HG03354 (cell line): Measurements from ENCODE around the gene ISL2.

Source experiments
- ATAC-seq: cut with Tn5 transposase; IDR thresholded peaks from one replicate; pipeline ENCODE4 v1.9.1; 2021; ENCODE audit warnings: mild to moderate bottlenecking; ENCODE audit not compliant: unreplicated experiment, poor library complexity, severe bottlenecking

ISL2 gene

DNA sequence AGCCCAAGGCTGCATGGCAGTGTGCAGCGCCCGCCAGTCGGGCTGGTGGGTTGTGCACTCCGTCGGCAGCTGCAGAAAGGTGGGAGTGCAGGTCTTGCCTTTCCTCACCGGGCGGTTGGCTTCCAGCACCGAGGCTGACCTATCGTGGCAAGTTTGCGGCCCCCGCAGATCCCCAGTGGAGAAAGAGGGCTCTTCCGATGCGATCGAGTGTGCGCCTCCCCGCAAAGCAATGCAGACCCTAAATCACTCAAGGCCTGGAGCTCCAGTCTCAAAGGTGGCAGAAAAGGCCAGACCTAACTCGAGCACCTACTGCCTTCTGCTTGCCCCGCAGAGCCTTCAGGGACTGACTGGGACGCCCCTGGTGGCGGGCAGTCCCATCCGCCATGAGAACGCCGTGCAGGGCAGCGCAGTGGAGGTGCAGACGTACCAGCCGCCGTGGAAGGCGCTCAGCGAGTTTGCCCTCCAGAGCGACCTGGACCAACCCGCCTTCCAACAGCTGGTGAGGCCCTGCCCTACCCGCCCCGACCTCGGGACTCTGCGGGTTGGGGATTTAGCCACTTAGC lies 4.3 kb downstream of the ISL2 start:
- ATAC-seq = no peak

DNA sequence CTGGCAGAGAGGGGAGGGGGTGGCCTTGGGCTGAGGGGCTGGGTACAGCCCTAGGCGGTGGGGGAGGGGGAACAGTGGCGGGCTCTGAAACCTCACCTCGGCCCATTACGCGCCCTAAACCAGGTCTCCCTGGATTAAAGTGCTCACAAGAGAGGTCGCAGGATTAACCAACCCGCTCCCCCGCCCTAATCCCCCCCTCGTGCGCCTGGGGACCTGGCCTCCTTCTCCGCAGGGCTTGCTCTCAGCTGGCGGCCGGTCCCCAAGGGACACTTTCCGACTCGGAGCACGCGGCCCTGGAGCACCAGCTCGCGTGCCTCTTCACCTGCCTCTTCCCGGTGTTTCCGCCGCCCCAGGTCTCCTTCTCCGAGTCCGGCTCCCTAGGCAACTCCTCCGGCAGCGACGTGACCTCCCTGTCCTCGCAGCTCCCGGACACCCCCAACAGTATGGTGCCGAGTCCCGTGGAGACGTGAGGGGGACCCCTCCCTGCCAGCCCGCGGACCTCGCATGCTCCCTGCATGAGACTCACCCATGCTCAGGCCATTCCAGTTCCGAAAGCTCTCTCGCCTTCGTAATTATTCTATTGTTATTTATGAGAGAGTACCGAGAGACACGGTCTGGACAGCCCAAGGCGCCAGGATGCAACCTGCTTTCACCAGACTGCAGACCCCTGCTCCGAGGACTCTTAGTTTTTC lies 4.9 kb downstream of the ISL2 start:
- ATAC-seq = no peak

DNA sequence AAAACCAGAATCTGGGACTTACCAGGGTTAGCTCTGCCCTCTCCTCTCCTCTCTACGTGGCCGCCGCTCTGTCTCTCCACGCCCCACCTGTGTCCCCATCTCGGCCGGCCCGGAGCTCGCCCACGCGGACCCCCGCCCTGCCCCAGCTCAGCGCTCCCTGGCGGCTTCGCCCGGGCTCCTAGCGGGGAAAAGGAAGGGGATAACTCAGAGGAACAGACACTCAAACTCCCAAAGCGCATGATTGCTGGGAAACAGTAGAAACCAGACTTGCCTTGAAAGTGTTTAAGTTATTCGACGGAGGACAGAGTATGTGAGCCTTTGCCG lies 5.4 kb downstream of the ISL2 start:
- no peak for ATAC-seq

DNA sequence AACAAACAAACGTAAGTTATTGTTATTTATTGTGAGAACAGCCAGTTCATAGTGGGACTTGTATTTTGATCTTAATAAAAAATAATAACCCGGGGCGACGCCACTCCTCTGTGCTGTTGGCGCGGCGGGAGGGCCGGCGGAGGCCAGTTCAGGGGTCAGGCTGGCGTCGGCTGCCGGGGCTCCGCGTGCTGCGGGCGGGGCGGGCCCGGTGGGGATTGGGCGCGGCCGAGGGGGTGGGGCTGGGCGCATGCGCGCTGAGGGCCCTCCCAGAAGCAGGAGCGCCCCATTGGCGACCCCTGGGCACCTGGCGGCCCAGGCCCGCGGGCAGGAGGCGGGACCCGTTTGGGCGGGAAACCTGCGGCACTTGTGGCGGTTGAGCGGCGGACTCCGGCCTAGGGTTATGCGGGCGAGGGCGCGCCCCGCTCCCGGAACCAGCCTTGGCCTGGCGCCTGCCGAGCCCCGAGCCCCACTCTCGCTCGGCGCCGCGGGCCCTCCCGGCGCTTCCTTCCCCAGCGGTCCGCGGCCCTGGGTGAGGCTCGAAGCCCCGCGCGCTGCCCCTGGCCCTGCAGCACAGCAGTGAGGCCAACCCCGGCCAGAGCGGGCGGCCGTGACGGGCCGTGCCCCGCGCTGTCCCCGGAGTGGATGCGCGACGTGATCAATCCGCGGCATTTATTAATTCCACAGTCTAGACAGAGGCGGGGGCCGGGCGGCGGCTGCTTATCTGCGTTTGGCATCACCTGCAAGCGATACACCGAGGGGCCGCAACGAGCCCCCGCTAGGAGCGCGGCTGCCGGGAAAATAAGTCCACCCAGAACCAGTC lies 6.0 kb downstream of the ISL2 start:
- ATAC-seq = no peak

DNA sequence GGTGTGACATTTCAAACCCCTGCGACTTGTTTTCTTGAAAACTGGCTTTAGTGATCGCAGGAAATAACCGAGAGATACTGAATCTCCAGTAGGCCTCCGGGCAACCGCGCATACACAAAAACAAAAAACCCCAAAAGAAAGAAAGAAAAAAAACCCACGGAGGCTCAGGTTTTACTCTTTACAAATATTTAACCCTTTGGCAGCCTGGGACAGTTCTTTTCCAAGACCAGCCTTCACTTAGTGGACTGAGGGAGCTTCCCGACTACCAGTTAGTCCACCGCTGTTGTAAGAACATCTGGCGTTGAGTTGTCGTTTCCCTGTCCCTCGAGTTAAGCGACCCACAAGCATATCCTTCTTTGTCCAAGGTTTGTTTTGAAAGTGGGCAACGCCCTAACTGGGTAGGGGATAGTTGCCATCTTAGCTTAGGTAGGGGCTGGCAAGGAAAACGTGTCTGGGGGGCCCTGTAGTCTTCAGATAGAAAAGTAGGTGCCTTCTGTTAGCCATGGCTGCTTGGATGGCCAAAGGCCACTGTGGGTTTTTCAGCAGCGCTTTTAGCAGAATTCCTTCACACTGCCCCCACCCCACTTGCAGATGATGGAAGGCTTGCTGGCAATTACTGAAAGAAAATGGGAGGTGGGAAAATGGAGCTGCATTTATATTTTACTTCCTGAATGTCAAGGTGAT lies 6.9 kb downstream of the ISL2 start:
- no peak for ATAC-seq

DNA sequence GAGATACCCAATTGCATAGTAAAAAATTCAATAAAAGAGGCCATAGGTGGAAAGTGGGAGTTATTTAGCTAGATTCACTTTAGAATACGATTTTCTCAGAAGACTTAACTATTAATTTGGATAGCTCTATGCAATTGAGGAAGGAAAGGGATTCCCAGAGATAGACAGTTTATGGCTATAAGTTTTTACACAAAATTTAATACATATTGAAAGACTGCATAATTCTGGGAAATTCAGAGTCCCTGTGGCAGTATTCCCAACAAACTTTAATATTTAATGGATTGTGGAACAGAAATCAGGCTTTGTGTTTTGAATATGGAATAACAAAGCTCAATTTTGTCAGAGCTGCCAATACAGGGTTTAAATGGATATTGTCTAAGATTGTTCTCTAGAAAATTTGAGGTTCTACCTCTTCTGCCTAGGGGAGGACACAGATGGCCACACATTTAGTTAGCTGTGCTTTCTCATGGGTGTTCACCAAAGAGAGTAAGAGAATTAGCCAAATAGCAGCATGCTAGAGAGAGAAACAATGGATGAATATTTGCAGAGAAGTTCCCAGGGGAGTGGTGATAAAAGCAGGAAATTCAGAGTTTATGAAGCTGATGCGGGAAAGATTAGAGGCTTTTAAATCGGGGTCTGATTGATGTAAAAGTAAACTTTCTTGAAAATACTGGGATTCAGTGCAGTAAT lies 8.5 kb downstream of the ISL2 start:
- no peak for ATAC-seq

DNA sequence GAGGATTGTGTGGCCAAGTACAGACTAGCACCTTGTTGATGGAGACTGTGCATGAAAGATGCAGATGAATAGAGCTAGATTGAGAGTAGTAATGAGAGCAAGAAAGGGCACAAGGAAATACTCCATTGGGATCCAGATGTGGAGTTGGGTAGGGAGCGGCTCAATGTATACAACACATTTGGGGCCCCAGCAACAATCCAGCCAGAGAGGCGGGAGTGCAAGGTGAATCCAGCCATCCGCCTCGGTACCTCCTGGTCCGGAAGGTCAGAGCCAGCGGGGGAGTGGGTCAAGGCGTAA lies 9.0 kb downstream of the ISL2 start:
- ATAC-seq = no peak

DNA sequence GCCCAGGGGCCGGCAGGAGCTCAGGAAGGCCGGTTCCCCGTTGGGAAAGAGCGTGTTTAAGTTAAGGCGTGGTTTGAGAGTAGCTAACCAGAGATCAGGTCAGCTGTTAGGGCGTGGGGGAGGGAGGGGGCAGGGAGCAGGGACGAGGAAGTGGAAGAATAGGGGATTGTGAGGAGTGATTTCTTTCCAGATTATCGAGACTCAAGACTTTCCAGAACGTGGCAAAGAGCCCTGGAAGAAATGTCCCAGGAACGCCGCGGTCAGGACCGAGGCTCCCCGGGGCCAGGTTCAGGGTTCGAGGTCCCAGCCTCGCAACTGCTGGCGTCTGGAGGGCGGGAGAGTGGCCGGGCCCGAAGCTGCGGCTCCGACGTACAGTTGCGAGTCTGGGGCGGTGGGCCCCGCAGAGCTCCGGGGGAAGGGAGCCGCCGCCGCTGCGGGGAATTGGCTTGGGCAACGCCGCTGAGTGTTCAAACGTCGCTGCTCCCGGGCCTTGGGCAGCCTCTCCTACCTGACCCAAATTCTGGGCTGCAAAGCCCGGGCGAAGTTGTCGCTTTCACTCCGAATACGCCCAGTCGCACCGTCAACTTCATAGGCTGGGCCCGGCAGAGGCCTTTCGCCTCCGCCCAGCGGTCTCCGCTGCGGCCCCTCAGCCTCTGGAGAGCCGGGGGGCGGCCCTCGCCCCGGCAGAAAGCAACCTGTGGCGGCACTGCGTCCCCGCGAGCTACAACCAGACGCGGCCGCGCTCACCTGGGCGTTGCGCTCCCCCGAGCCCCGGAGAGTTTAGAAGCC lies 9.5 kb downstream of the ISL2 start:
- ATAC-seq = no peak

DNA sequence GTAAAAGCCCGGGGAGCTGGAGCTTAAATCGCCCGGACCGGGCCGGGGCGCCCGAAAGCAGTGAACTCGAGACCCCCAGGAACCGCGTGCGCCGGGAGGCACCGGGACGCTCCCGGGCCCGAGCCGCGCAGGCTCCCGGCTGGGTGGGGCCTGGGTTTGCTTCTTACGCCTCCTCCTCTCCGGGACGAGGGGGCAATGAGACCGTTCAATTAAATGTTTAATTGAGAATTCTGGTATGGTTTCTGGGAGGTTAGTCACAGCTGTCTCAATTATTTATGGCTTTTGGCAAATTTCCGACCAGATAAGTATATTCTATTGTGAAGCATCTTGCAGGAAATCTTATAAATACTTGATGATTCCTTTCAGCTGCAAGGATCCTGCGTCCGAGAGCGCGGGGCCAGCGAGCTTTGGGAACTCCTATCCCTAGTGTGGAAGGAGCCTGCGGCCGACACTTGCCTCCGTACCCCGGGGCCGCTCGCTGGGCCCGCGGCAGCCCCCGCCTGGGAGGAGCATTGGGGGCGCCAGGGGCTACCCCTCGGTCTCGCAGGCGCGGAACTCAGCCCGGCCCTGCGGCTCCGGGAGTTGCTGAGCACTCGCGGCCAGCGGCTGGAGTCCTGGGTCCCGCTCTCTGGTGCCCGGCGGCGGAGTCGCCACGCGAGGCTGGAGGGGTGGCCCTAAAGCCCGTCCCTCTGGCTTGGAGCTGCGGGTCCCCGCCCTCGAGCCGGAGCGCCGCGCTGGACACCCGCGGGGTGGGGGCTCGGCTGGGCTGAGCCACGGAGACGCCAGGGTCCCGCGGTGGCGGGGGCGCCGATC lies 10.3 kb downstream of the ISL2 start:
- ATAC-seq = no peak

DNA sequence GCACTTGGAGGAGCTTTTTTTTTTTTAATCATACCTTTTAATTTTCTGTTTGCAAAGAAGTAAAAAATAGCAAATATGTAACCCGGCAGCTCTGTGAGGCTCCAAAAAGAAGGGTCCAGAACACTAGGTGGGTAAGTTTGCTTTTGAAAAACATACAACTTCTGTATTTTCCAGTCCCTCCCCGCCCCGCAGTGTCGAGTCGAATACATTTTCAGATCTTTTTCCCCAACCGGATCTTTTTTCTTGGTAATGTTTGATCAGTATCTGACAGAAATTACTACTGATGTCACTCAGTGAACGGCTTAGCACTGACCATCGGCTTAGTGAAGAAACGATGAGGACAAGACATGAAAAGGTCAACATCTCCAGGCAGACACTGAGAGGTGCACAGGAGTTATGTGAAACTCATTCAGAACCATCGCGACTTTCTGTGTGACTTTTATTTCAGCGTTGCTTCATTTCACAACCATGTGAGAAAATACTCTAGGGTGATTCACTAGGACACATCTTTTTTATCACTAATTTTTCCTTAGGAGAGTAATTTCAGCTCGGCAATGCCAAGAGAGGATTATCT lies 11.0 kb downstream of the ISL2 start:
- no peak for ATAC-seq

DNA sequence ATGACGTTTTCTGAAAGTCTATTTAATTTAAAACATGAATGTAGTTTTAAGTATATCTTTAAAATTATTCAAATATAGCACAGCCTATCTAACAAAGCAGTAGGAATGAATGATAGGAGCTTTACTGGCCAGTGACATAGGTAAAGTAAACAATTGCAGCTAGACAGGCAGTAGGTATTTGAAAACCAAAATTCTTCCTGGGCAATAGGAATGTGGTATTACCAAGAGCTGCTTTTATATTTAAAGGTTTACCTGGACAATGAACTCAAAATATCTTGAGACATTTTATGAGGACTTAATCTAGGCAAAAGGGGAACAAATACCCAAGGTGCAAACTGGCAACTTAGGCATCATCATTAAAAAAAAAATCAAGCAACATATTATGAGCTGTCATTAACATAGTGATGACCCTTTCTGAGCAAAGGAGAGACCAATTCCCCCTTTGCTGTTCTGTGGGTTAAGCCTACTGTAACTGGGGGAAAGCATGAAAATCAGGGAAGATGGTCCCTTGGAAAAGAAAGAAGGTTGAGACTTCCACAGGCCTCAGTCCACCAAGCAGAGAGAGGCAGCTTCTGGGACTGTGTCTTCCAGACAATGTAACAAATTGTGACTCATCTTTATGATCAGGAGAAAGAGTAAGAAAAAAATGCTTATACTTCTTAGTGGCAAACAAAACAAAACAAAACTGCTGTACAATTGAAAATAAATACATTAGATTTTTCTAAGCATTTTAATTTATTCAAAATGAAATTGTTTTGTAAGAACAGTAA lies 12.9 kb downstream of the ISL2 start:
- ATAC-seq = no peak

DNA sequence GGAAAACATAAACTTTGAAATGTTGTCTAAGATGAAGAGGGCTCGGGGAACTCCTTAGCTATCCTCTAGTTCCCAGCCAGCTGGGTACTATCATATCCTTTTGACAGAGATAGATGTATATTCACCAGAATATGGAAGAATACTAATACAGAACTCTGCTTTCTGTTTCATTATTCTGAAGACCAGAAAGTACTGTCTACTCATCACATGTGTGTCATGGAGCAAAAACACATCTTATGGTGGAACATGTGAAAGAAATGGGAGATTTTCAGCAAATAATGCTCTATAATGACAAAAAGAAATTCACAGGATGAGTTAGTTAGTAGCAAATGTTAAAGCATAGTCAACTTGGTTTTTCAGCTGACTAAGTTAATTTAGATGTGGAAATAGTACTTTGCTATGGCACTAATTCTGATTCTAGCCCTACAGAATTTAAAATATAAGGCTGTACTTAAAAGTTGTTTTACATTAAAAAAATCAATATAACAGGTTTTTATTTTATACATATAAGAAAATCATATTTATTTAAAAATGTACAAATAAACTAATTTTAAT lies 16.5 kb downstream of the ISL2 start:
- ATAC-seq = no peak

DNA sequence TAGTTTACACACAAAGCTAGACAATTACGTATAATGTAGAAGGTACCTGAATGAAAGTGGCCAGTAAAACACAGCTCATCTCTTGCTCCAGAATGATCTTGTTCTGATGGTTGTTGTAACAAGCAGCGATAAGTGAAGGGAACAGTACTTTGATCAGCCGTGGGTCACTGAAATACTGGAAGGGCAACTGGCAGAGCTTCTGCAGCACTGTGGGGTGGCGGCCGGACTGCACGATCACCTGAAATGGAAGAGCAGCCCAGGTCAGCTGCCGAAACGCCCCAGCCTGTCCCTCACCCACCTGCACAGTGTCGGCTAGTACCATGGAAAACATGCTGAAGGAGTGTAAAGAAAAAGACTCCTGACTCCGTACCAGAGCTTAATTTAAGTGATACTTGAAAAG lies 17.3 kb downstream of the ISL2 start:
- ATAC-seq = no peak

DNA sequence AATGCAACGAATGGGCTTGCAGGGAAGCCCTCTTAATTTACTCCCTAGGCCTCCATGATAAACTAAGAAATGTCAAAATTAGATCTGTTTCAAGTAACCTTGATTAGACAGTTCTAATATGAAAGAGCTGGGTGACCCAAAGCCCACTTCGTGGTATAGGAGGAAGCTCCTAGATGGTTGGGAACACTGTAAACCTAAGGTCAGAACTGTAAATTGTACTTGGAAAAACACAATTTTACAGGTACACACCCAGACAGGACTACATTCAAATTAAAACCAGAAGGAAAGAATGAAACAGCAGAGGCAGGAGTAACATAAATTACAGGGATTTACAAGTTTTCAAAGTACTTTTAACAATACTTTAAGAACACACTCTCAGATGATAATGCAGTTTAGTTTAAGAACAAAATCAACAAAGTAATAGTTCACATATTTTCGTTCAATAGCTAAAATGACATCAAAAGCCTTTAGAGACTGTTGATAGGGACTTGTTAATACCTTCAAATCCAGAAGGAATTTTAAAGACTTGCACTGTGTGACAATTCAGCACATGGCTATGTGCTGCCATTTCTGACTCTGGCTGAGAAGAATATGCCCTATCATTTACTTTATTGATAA lies 18.4 kb downstream of the ISL2 start:
- ATAC-seq = no peak

DNA sequence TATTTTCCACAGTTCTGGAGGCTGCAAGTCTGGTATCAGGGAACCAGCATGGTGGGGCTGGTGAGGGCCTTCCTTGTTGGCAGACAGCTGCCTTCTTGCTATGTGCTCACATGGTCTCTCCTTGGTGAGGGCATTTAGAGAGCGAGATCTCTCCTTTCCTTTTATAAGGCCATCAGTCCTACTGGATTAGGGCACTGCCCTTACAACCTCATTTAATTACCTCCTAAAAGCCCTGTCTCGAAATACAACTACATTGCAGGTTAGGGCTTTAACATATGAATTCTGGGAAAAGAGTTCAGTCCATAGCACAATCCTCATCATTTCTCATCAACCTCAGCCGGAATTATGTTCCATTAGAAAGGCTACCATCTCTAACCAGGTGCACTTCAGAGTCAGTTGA lies 21.9 kb downstream of the ISL2 start:
- no peak for ATAC-seq

DNA sequence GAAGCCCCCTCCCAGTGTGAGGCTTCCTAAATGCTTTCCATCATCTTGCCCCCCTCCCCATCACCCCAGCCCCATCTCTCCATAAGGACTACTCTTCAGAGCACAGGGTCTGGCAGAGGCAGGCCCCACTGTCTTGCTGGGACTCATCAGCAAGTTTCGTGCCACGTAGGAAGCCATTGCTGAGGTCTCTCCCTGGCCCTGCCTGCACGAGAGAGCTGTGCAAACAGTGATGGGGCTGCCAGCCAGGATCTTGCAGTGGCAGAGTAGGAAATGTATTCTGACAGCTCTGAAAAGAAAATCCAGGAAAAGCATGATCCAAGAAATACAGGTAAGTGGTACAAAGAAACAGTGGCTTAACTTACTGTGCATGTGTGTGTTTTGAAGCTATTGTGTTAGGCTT lies 22.6 kb downstream of the ISL2 start:
- ATAC-seq = no peak

DNA sequence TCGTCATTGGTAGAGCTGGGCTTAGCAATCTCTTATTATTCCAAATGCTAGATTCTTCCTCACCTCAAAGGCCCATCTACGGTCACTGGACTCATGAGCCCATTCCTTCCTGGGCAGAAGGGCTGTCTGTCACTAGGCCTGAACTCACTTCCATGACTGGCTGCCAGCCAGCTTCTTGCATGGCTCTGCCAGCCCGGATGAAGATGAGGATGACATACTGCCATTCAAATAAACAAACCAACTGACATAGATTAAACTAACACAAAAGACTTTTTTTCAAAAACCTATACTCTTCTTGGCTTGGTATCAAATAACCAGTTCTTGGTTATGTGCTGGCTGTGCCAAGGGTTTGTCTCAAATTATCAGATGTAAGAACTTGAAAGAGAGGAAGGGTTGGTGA lies 23.8 kb downstream of the ISL2 start:
- ATAC-seq = no peak
